Measurements from ENCODE around the gene ACP2.
"Not testable (repeated sequence)": the region's sequence is repeated elsewhere in the genome, so short reads cannot be mapped to it uniquely, and the experiment has no call there.

The ACP2 gene

GRCh38 chr11:47204637-47204989 lies 44.0 kb downstream of the ACP2 start:
- Histone ChIP-seq H3K36me3 (replicated peaks; ENCODE audit: insufficient read depth, low read length) (no peaks in the 10 kb centered on the region), H3K27ac (ENCODE audit: low read length) (no peak overlapping the region), H3K9me3 (replicated peaks; ENCODE audit: insufficient read depth, low read length) (no peaks in the 10 kb centered on the region), H3K4me2 (ENCODE audit: low read depth, low read length) (no peak overlapping the region), H3K27me3 (replicated peaks; ENCODE audit: insufficient read depth, low read length) (no peaks in the 10 kb centered on the region), H3F3A (ENCODE audit: insufficient read depth, low read length) (no peaks in the 10 kb centered on the region), H3K9me2 (replicated peaks; ENCODE audit: insufficient read depth, low read length) (no peaks in the 10 kb centered on the region), H3K4me1 (ENCODE audit: low read length) (no peaks in the 10 kb centered on the region), H3K79me2 (ENCODE audit: low read length) (no peaks in the 10 kb centered on the region), H3K4me3 (ENCODE audit: low read length) (no peak overlapping the region), H2AFZ (ENCODE audit: low read length) (no peak overlapping the region), H3K9ac (ENCODE audit: low read length) (no peak overlapping the region), H4K20me1 (ENCODE audit: insufficient read depth, low read length) (no peaks in the 10 kb centered on the region)
- no peak for DNase-seq
- TF ChIP-seq EZH2 (optimal IDR thresholded peaks at IDR 0.05; ENCODE audit: low read depth, low read length) (no peak), EZH2phosphoT487 (IDR thresholded peaks at IDR 0.05; ENCODE audit: low read length) (no peak), CTCF (IDR thresholded peaks at IDR 0.05; ENCODE audit: low read length) (no peak)

DNA sequence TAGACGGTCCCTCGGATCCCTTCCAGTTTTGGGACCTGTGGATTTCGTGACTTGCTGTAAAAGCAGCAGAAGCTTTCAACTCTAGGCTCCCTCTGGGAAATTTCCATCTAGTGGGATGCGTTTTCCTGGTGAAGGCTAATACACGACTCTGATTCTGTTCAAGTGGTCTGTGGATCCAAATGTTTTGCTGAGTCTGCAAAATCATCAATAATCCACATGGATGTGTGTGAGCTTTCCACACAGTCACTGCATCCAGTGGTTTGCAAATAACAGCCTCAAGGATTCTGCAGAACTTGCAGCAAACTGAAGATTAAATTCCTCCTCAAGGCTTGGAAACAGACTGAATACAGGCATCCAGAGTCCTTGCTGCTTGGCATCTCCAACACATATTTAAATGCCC lies 46.0 kb downstream of the ACP2 start:
- Histone ChIP-seq H3K9ac (ENCODE audit: low read length) (no peak overlapping the region), H3K36me3 (replicated peaks; ENCODE audit: insufficient read depth, low read length) (no peaks in the 10 kb centered on the region), H2AFZ (ENCODE audit: low read length) (no peak overlapping the region), H3K79me2 (ENCODE audit: low read length) (no peaks in the 10 kb centered on the region), H3F3A (ENCODE audit: insufficient read depth, low read length) (no peaks in the 10 kb centered on the region), H3K4me2 (ENCODE audit: low read depth, low read length) (no peak overlapping the region), H3K4me3 (ENCODE audit: low read length) (no peak overlapping the region), H3K9me2 (replicated peaks; ENCODE audit: insufficient read depth, low read length) (no peaks in the 10 kb centered on the region), H3K9me3 (replicated peaks; ENCODE audit: insufficient read depth, low read length) (no peaks in the 10 kb centered on the region), H3K27ac (ENCODE audit: low read length) (no peak overlapping the region), H4K20me1 (ENCODE audit: insufficient read depth, low read length) (no peaks in the 10 kb centered on the region), H3K4me1 (ENCODE audit: low read length) (no peaks in the 10 kb centered on the region), H3K27me3 (replicated peaks; ENCODE audit: insufficient read depth, low read length) (no peaks in the 10 kb centered on the region)
- DNase-seq: no peak
- TF ChIP-seq CTCF (IDR thresholded peaks at IDR 0.05; ENCODE audit: low read length): no peak
- no peak for TF ChIP-seq EZH2 (optimal IDR thresholded peaks at IDR 0.05; ENCODE audit: low read depth, low read length)
- no peak for TF ChIP-seq EZH2phosphoT487 (IDR thresholded peaks at IDR 0.05; ENCODE audit: low read length)

DNA sequence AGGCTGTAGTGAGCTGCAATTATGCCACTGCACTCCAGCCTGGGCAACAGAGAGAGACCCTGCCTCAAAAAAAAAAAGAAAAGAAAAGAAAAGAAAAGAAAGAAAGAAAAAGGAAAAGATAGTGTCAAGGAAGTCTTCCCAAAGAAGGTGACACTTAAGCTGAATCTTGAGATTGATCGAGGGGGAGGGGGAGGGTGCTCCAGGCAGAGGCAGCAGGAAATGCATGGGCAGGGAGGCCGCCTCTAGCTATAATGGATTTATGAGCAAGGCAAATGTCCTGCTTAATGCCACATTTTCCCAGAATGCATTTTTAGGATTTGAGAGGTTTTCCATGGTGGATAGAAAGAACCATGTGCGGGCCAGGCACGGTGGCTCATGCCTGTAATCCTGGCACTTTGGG lies 47.6 kb downstream of the ACP2 start:
- Histone ChIP-seq H3K9me2 (replicated peaks; ENCODE audit: insufficient read depth, low read length) (no peaks in the 10 kb centered on the region), H3K27me3 (replicated peaks; ENCODE audit: insufficient read depth, low read length) (no peaks in the 10 kb centered on the region), H3F3A (ENCODE audit: insufficient read depth, low read length) (no peaks in the 10 kb centered on the region), H3K4me1 (ENCODE audit: low read length) (no peaks in the 10 kb centered on the region), H3K79me2 (ENCODE audit: low read length) (no peaks in the 10 kb centered on the region), H3K36me3 (replicated peaks; ENCODE audit: insufficient read depth, low read length) (no peaks in the 10 kb centered on the region), H3K27ac (ENCODE audit: low read length) (no peak overlapping the region), H4K20me1 (ENCODE audit: insufficient read depth, low read length) (no peaks in the 10 kb centered on the region), H3K9me3 (replicated peaks; ENCODE audit: insufficient read depth, low read length) (no peaks in the 10 kb centered on the region), H2AFZ (ENCODE audit: low read length) (no peak overlapping the region), H3K4me3 (ENCODE audit: low read length) (no peak overlapping the region), H3K9ac (ENCODE audit: low read length) (no peak overlapping the region), H3K4me2 (ENCODE audit: low read depth, low read length) (no peak overlapping the region)
- DNase-seq: no peak
- no peak for TF ChIP-seq CTCF (IDR thresholded peaks at IDR 0.05; ENCODE audit: low read length)
- no peak for TF ChIP-seq EZH2phosphoT487 (IDR thresholded peaks at IDR 0.05; ENCODE audit: low read length)
- TF ChIP-seq EZH2 (optimal IDR thresholded peaks at IDR 0.05; ENCODE audit: low read depth, low read length): no peak

DNA sequence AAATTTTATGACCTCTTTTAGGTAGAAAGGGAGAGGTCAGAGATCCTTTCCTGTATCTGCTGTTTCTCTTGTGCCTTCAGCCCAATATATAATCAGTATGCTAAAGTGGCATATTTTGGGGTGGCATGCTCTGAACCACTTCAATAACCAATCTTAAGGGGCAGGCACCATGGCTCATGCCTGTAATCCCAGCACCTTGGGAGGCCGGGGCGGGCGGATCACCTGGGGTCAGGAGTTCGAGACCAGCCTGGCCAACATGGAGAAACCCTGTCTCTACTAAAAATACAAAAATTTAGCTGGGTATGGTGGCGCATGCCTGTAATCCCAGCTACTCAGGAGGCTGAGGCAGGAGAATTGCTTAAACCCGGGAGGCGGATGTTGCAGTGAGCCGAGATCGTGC lies 50.5 kb downstream of the ACP2 start:
- H3F3A ChIP-seq (ENCODE audit: insufficient read depth, low read length); H3K4me1 ChIP-seq (ENCODE audit: low read length); H3K9me2 ChIP-seq (replicated peaks; ENCODE audit: insufficient read depth, low read length); H3K27ac ChIP-seq (ENCODE audit: low read length); H3K36me3 ChIP-seq (replicated peaks; ENCODE audit: insufficient read depth, low read length); H4K20me1 ChIP-seq (ENCODE audit: insufficient read depth, low read length); DNase-seq; H3K4me2 ChIP-seq (ENCODE audit: low read depth, low read length); H3K27me3 ChIP-seq (replicated peaks; ENCODE audit: insufficient read depth, low read length); H3K79me2 ChIP-seq (ENCODE audit: low read length); H3K9me3 ChIP-seq (replicated peaks; ENCODE audit: insufficient read depth, low read length); H2AFZ ChIP-seq (ENCODE audit: low read length); H3K4me3 ChIP-seq (ENCODE audit: low read length); H3K9ac ChIP-seq (ENCODE audit: low read length): not testable (repeated sequence)
